H9 (cell line): ENCODE measurements around the gene ZNF691. TPM values are rescaled to one million over a fixed set of nuclear protein-coding genes. Genes with fewer than 3 reads are reported as not detected.
A peak's percentile ranks its signal among the peaks of the same experiment; 100 is the strongest.

Experiments used
- DNase-seq: peaks from one replicate; pipeline ENCODE4 v3.0.0-alpha.2; 2017
- H2AFZ ChIP-seq: one replicate; pipeline ENCODE4 v1.6.1; 2013; ENCODE audit warnings: mild to moderate bottlenecking, low read length, control low read depth, moderate library complexity
- H2AK5ac ChIP-seq: 2 replicates; pipeline ENCODE4 v1.6.1; 2013; ENCODE audit warnings: low read length, control low read depth, mixed read lengths; ENCODE audit not compliant: insufficient read length
- H2BK120ac ChIP-seq: one replicate; pipeline ENCODE4 v1.6.1; 2013; ENCODE audit warnings: low read depth, mild to moderate bottlenecking, low read length, control low read depth, inconsistent platforms; ENCODE audit not compliant: poor library complexity, severe bottlenecking
- H2BK12ac ChIP-seq: 2 replicates; pipeline ENCODE4 v1.6.1; 2013; ENCODE audit warnings: low read length, control low read depth, mixed read lengths, low read depth; ENCODE audit not compliant: insufficient read length
- H2BK15ac ChIP-seq: 2 replicates; pipeline ENCODE4 v1.6.1; 2013; ENCODE audit warnings: low read depth, low read length, control low read depth
- H2BK20ac ChIP-seq: one replicate; pipeline ENCODE4 v1.6.1; 2013; ENCODE audit warnings: low read depth, mild to moderate bottlenecking, low read length, control low read depth, inconsistent platforms; ENCODE audit not compliant: poor library complexity, severe bottlenecking
- H2BK5ac ChIP-seq: 2 replicates; pipeline ENCODE4 v1.6.1; 2013; ENCODE audit warnings: low read length, control low read depth, mixed read lengths; ENCODE audit not compliant: insufficient read length
- H3K14ac ChIP-seq: 2 replicates; pipeline ENCODE4 v1.6.1; 2013; ENCODE audit warnings: low read length, control low read depth; ENCODE audit not compliant: insufficient read depth
- H3K18ac ChIP-seq: 2 replicates; pipeline ENCODE4 v1.6.1; 2013; ENCODE audit warnings: low read depth, mild to moderate bottlenecking, mixed read lengths, low read length, control low read depth; ENCODE audit not compliant: insufficient read length
- H3K23ac ChIP-seq: 2 replicates; pipeline ENCODE4 v1.6.1; 2013; ENCODE audit warnings: low read length, control low read depth, mixed read lengths, low read depth; ENCODE audit not compliant: insufficient read length
- H3K23me2 ChIP-seq: 2 replicates; pipeline ENCODE4 v1.6.1; 2013; ENCODE audit warnings: low read depth, mild to moderate bottlenecking, mixed read lengths, low read length, control low read depth; ENCODE audit not compliant: insufficient read length, poor library complexity, severe bottlenecking
- H3K27ac ChIP-seq: 2 replicates; pipeline ENCODE4 v1.5.1; 2013; ENCODE audit warnings: low read length, control low read depth, mixed read lengths, low read depth; ENCODE audit not compliant: insufficient read length
- H3K27me3 ChIP-seq: 2 replicates; pipeline ENCODE4 v1.6.1; 2013; ENCODE audit warnings: low read length, control low read depth, inconsistent platforms; ENCODE audit not compliant: insufficient read depth
- H3K4ac ChIP-seq: 2 replicates; pipeline ENCODE4 v1.6.1; 2013; ENCODE audit warnings: low read depth, mild to moderate bottlenecking, control low read depth, inconsistent platforms, low read length, moderate library complexity
- H3K4me1 ChIP-seq: 2 replicates; pipeline ENCODE4 v1.6.1; 2013; ENCODE audit warnings: low read length, control low read depth, inconsistent platforms; ENCODE audit not compliant: insufficient read depth
- H3K4me2 ChIP-seq: 2 replicates; pipeline ENCODE4 v1.6.1; 2013; ENCODE audit warnings: low read length, control low read depth, mixed read lengths; ENCODE audit not compliant: insufficient read length, insufficient read depth
- H3K56ac ChIP-seq: 2 replicates; pipeline ENCODE4 v1.6.1; 2013; ENCODE audit warnings: low read depth, mild to moderate bottlenecking, mixed read lengths, low read length, control low read depth; ENCODE audit not compliant: insufficient read length
- H3K79me1 ChIP-seq: 2 replicates; pipeline ENCODE4 v1.6.1; 2013; ENCODE audit warnings: low read depth, mild to moderate bottlenecking, moderate library complexity, low read length, control low read depth, inconsistent platforms; ENCODE audit not compliant: insufficient read depth, poor library complexity, severe bottlenecking
- H3K79me2 ChIP-seq: 2 replicates; pipeline ENCODE4 v1.6.1; 2013; ENCODE audit warnings: low read length, control low read depth, inconsistent platforms; ENCODE audit not compliant: insufficient read depth
- H3K9ac ChIP-seq: 2 replicates; pipeline ENCODE4 v1.6.1; 2013; ENCODE audit warnings: low read length, control low read depth, mixed read lengths; ENCODE audit not compliant: insufficient read length; ENCODE audit errors: extremely low read depth
- H3K9me3 ChIP-seq: one replicate; pipeline ENCODE4 v1.6.1; 2013; ENCODE audit warnings: low read depth, low read length, inconsistent platforms; ENCODE audit not compliant: control insufficient read depth
- H3T11ph ChIP-seq: one replicate; pipeline ENCODE4 v1.6.1; 2013; ENCODE audit warnings: mild to moderate bottlenecking, low read length, control low read depth, inconsistent platforms
- H4K20me1 ChIP-seq: one replicate; pipeline ENCODE4 v1.6.1; 2013; ENCODE audit not compliant: control insufficient read depth, insufficient read length, insufficient read depth
- H4K5ac ChIP-seq: 2 replicates; pipeline ENCODE4 v1.6.1; 2013; ENCODE audit warnings: low read depth, mild to moderate bottlenecking, mixed read lengths, low read length, control low read depth; ENCODE audit not compliant: insufficient read length
- H4K8ac ChIP-seq: replicated peaks from 2 replicates; pipeline ENCODE4 v1.6.1; 2013; ENCODE audit warnings: low read length, control low read depth, mixed read lengths, low read depth; ENCODE audit not compliant: insufficient read length
- H4K91ac ChIP-seq: 2 replicates; pipeline ENCODE4 v1.6.1; 2013; ENCODE audit warnings: low read depth, mild to moderate bottlenecking, moderate library complexity, mixed read lengths, low read length, control low read depth; ENCODE audit not compliant: insufficient read length
- H3K27ac Mint-ChIP-seq, 3 experiments: 2 replicates in 2 of 3; 3 replicates in 1 of 3; pipeline ENCODE4 v1.8.0; 2020 to 2021; ENCODE audit warnings: mixed read lengths in 3 of 3, mild to moderate bottlenecking in 1 of 3, moderate library complexity in 1 of 3
- H3K27me3 Mint-ChIP-seq: 2 replicates; pipeline ENCODE4 v1.8.0; 2021; ENCODE audit warnings: low read depth, mild to moderate bottlenecking, moderate library complexity, mixed read lengths
- H3K36me3 Mint-ChIP-seq, 3 experiments: 2 replicates in 2 of 3; 3 replicates in 1 of 3; pipeline ENCODE4 v1.8.0; 2020 to 2021; ENCODE audit warnings: low read depth in 3 of 3, mixed read lengths in 3 of 3; ENCODE audit not compliant: insufficient read depth in 1 of 3
- H3K4me1 Mint-ChIP-seq, 2 experiments: 2 replicates each; pipeline ENCODE4 v1.8.0; 2020; ENCODE audit warnings: mixed read lengths in 2 of 2
- H3K4me3 Mint-ChIP-seq, 2 experiments: 2 replicates in 1 of 2; 3 replicates in 1 of 2; pipeline ENCODE4 v1.8.0; 2020 to 2021; ENCODE audit warnings: mild to moderate bottlenecking in 2 of 2, mixed read lengths in 2 of 2, moderate library complexity in 1 of 2
- H3K9me3 Mint-ChIP-seq, 2 experiments: 2 replicates in 1 of 2; 3 replicates in 1 of 2; pipeline ENCODE4 v1.8.0; 2020; ENCODE audit warnings: mild to moderate bottlenecking in 2 of 2, mixed read lengths in 2 of 2, moderate library complexity in 1 of 2
- WGBS: extraction: QIAGEN DNeasy Blood & Tissue Kit; methylation state at CpG from one replicate; pipeline ENCODE4 v1.1.7; 2013; ENCODE audit warnings: missing lambda C conversion rate, low lambda C conversion rate, mixed read lengths; ENCODE audit not compliant: insufficient read length; ENCODE audit errors: extremely low coverage; 5-methylcytosine and 5-hydroxymethylcytosine counted together
- total RNA-seq: library from RNA; stranded (reverse); gene quantifications from 2 replicates; pipeline ENCODE4 v1.2.1, GENCODE V29; 2021
- TF ChIP-seq, protein P1 (sequence below): fragments of 200-600 bp; sonication (generic); conservative IDR thresholded peaks from 3 replicates; pipeline ENCODE4 v1.8.0; 2021; ENCODE audit warnings: antibody characterized with exemption, mild to moderate bottlenecking

ZNF691 gene
- total RNA-seq, 1 experiment from 2014 or later = 20.1 TPM

DNA sequence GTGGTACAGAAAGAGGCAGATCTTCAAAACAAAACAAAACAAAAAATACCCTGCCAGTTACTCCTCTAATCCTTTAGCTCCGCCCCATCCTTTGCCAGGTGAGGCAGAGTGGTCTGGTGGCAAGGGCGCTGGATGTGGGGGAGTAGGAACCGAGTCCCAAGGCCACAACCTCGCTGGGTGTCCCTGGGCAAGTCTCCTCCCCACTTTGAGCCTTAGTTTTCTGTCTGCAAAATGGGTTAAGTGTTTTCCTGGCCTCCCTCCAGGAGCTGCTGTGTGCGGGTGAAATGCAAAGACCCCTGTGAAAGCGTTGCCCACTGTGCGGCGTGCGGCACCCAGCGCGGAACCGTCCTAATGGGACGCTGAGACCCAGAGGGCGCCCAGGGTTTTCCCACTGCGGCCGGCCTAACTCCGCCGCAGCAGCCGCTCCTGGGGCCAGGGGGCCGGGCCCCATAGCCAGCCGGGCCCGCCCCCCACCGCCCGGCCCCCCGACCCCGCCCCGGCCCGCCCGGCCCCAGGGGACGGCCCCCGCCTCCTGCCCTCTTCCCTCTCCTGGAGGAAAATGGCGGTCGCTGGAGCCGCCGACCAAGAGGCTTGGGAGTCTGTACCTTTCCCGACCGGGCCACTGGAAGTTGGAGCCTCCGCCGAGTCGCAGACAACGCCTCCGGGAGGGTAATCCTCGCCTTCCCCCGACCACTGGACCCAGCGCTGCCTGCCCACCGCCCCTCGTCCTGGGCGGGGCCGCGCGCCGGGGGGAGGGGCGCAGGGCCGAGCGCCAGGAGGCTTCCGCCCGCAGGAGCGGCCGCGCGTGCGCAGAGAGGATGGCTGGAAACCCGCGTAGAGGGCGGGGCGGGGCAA, 29.6 kb upstream of the ZNF691 start, which contains the start of the genes ERMAP and SVBP:
ERMAP (plus strand) TSS at position 538 of the 855 bp plus-strand sequence. CDS start 13,327 bp downstream, outside the sequence.
SVBP (minus strand) TSS at position 813 of the 855 bp plus-strand sequence. CDS start 853 bp downstream, outside the sequence.
- peak within 1 kb of the TSS; percentile 56 for H2AFZ ChIP-seq
- no peaks in the 10 kb centered on the region for H3K4me1 ChIP-seq
- peak within 1 kb of the TSS; percentile 94 to 95 (median 94) for H3K27ac Mint-ChIP-seq
- H3K4me3 Mint-ChIP-seq = peak within 1 kb of the TSS; percentile 71 to 84
- H3K27me3 Mint-ChIP-seq = no peaks in the 10 kb centered on the region
- H2BK120ac ChIP-seq = no peak within 1 kb of the TSS
- H4K5ac ChIP-seq = no peak within 1 kb of the TSS
- no peak within 1 kb of the TSS for H2AK5ac ChIP-seq
- peak within 1 kb of the TSS; percentile 80 for H3K4me2 ChIP-seq
- peak within 1 kb of the TSS; percentile 96 for H3K14ac ChIP-seq
- H4K20me1 ChIP-seq = no peaks in the 10 kb centered on the region
- no peak within 1 kb of the TSS for H2BK15ac ChIP-seq
- H3K18ac ChIP-seq = peak within 1 kb of the TSS; percentile 92
- H3K27ac ChIP-seq = peak within 1 kb of the TSS; percentile 64
- H4K91ac ChIP-seq = no peak within 1 kb of the TSS
- no peak within 1 kb of the TSS for H2BK5ac ChIP-seq
- H3K79me2 ChIP-seq = no peaks in the 10 kb centered on the region
- no peaks in the 10 kb centered on the region for H3K79me1 ChIP-seq
- no peaks in the 10 kb centered on the region for H3K27me3 ChIP-seq
- H3K4ac ChIP-seq = no peak within 1 kb of the TSS
- peaks cover 0 to 17% (median 9%) of the 10 kb centered on the region in 3 experiments; a peak in 5 of 7 replicates for H3K36me3 Mint-ChIP-seq
- TF ChIP-seq, protein P1, sequence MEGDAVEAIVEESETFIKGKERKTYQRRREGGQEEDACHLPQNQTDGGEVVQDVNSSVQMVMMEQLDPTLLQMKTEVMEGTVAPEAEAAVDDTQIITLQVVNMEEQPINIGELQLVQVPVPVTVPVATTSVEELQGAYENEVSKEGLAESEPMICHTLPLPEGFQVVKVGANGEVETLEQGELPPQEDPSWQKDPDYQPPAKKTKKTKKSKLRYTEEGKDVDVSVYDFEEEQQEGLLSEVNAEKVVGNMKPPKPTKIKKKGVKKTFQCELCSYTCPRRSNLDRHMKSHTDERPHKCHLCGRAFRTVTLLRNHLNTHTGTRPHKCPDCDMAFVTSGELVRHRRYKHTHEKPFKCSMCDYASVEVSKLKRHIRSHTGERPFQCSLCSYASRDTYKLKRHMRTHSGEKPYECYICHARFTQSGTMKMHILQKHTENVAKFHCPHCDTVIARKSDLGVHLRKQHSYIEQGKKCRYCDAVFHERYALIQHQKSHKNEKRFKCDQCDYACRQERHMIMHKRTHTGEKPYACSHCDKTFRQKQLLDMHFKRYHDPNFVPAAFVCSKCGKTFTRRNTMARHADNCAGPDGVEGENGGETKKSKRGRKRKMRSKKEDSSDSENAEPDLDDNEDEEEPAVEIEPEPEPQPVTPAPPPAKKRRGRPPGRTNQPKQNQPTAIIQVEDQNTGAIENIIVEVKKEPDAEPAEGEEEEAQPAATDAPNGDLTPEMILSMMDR = no peak
- H2BK20ac ChIP-seq = no peak within 1 kb of the TSS
- no peak within 1 kb of the TSS for H2BK12ac ChIP-seq
- H4K8ac ChIP-seq = no peak within 1 kb of the TSS
- H3K4me1 Mint-ChIP-seq = peaks cover 18 to 25% of the 10 kb centered on the region in 2 experiments
- no CpG with 5 or more reads among the region's 66 CpGs for WGBS
- peaks cover 9% of the 10 kb centered on the region for H3K23me2 ChIP-seq
- H3K56ac ChIP-seq = no peak within 1 kb of the TSS
- no peak within 1 kb of the TSS for H3K23ac ChIP-seq
- H3K9me3 ChIP-seq = no peaks in the 10 kb centered on the region
- no peaks in the 10 kb centered on the region for H3K9me3 Mint-ChIP-seq
- peak; percentile 92 for DNase-seq
- no peak within 1 kb of the TSS for H3T11ph ChIP-seq
- H3K9ac ChIP-seq = peak within 1 kb of the TSS; percentile 74
